T-helper 17 cell (primary cell): ENCODE data around the gene OTOF. TPM values are rescaled to one million over a fixed set of nuclear protein-coding genes. Genes with fewer than 3 reads are reported as not detected.

Experiments used
- ATAC-seq: fragments of 150-1000 bp; cut with Tn5 transposase; 2 replicates; pipeline ENCODE4 v1.10.0; 2021; ENCODE audit warnings: mild to moderate bottlenecking, moderate library complexity
- DNase-seq, 3 donors: peaks; one replicate each; pipeline versions ENCODE4 v3.0.0 to v3.0.0-alpha.2; 2020 to 2021
- H3K9me3 ChIP-seq: one replicate; pipeline ENCODE4 v1.7.0; 2013; ENCODE audit warnings: low read length, mild to moderate bottlenecking; ENCODE audit not compliant: control insufficient read depth, poor library complexity, severe bottlenecking
- H3K27ac Mint-ChIP-seq: one replicate; pipeline ENCODE4 v1.8.0; 2022; ENCODE audit warnings: mild to moderate bottlenecking, moderate library complexity, mixed read lengths
- H3K27me3 Mint-ChIP-seq: one replicate; pipeline ENCODE4 v1.8.0; 2022; ENCODE audit warnings: mixed read lengths
- H3K36me3 Mint-ChIP-seq: one replicate; pipeline ENCODE4 v1.8.0; 2022; ENCODE audit warnings: low read depth, mixed read lengths
- H3K4me1 Mint-ChIP-seq: one replicate; pipeline ENCODE4 v1.8.0; 2022; ENCODE audit warnings: mild to moderate bottlenecking, mixed read lengths
- H3K4me3 Mint-ChIP-seq: one replicate; pipeline ENCODE4 v1.8.0; 2022; ENCODE audit warnings: mild to moderate bottlenecking, moderate library complexity, mixed read lengths
- total RNA-seq, 4 donors: library from RNA in 2 of 4; stranded (reverse) in 2 of 4; gene quantifications; one replicate each; pipeline ENCODE4 v1.2.3 and lab custom pipeline; 2022 to 2026

Gene OTOF
- total RNA-seq, 2 donors from 2014 or later: 0.50 to 0.87 TPM

DNA sequence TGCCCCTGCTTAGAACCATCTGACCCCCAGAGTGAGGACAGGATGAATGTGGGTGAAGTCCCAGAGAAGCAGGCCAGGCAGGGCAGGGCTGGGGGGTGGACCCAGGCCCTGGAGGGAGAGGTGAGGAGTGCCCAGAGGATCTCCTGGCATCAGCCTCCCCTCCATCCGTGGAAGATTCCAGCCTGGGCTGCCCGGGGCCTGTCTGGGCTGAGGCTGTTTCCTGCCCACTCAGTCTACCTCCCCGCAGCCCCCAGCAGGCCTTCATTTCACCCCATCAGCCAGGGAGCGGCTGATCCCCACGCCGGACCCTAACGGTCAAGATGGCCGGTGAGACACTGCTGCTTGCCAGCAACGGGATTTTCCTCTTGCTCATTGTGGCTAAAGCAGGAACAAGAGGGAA, 35.3 kb upstream of the OTOF start:
- DNase-seq (no peak), ATAC-seq (no peak)
- H3K9me3 ChIP-seq: no peaks in the 10 kb centered on the region
- H3K36me3 Mint-ChIP-seq: no peaks in the 10 kb centered on the region
- H3K4me1 Mint-ChIP-seq: peaks cover 2% of the 10 kb centered on the region
- H3K27me3 Mint-ChIP-seq: peaks cover 16% of the 10 kb centered on the region
- no peak overlapping the region for H3K4me3 Mint-ChIP-seq
- no peak overlapping the region for H3K27ac Mint-ChIP-seq

DNA sequence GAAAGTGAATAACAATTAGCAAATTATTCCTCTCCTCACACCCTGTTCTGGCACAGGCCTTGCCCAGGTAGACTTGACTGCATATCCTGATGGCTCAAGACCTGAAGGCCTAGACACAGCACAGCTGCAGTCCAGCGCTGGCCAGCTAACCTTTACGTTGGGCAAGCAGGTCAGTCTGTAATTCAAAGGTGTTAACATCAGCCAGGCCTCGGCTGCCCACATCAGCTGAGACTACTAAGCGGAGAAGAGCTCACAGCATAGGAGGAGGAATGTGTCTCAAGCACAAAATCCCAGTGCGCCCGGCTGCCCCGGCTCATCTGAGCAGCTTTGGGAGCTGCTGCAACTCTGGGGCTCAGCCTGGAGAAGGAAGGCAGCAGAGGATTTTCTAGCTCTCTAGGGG, 33.5 kb upstream of the OTOF start:
- Mint-ChIP-seq H3K4me3 (no peak overlapping the region), H3K4me1 (peaks cover 2% of the 10 kb centered on the region), H3K27ac (no peak overlapping the region)

DNA sequence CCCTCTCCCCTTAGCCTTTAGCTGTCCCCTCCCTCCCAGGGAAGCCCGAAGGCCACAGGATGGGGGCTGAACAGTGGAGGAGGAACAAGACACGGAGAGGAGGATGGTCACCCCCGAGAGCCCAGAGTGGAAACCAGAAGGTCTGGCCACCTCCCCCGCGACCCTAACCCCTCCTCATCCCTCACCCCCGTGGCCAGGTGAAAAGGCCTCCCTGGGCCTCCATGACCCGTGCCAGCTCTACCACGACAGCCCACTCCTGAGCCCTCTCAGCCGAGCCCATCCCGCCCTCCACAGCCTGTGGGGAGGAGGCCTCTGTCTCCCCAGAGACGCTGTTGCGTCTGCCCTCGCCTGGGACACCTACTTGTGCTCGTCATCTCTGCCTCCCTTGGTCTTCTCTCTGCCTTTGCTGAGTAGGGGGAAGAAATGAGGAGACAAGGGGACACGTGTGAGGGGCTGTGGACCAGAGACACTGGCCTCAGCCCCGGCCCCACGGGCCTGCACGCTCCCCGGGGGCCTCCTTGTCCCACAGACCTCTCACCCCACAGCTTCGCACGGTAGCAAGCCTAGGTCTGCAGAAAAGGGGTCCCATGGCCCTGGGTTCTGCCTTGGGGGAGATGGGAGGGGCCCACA, 32.5 kb upstream of the OTOF start:
- peaks cover 16% of the 10 kb centered on the region for H3K27me3 Mint-ChIP-seq
- H3K4me1 Mint-ChIP-seq: peaks cover 2% of the 10 kb centered on the region
- DNase-seq (no peak), ATAC-seq (no peak)
- no peaks in the 10 kb centered on the region for H3K9me3 ChIP-seq
- H3K36me3 Mint-ChIP-seq: no peaks in the 10 kb centered on the region
- no peak overlapping the region for H3K4me3 Mint-ChIP-seq
- H3K27ac Mint-ChIP-seq: no peak overlapping the region

More for the DNA sequence above, 33.5 kb upstream of the OTOF start:
- no peaks in the 10 kb centered on the region for H3K9me3 ChIP-seq
- Mint-ChIP-seq H3K27me3 (peaks cover 16% of the 10 kb centered on the region), H3K36me3 (no peaks in the 10 kb centered on the region)
- ATAC-seq (no peak), DNase-seq (no peak)

DNA sequence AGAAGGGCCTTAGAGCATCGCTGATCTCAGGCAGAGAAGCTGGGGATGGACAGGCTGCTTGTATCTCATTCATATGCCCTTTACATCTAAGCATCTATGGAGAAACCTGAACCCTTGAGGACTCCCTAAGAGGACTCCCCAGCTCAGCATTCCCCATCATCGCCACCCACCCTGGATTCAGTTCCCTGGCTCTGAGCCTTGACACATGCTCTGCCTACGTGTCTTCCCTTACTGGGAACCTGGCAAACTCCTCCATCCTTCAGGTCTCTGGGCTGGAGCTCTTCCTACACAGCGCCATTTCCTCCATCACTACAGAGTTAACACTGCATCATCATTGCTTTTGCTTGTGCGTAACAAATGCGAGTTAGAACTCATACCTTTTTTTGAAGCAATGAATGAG, 31.2 kb upstream of the OTOF start:
- no peak for DNase-seq
- no peak overlapping the region for H3K4me3 Mint-ChIP-seq
- no peaks in the 10 kb centered on the region for H3K9me3 ChIP-seq
- H3K27ac Mint-ChIP-seq: no peak overlapping the region
- no peak for ATAC-seq
- H3K4me1 Mint-ChIP-seq: peaks cover 2% of the 10 kb centered on the region
- peaks cover 9% of the 10 kb centered on the region for H3K27me3 Mint-ChIP-seq
- no peaks in the 10 kb centered on the region for H3K36me3 Mint-ChIP-seq

DNA sequence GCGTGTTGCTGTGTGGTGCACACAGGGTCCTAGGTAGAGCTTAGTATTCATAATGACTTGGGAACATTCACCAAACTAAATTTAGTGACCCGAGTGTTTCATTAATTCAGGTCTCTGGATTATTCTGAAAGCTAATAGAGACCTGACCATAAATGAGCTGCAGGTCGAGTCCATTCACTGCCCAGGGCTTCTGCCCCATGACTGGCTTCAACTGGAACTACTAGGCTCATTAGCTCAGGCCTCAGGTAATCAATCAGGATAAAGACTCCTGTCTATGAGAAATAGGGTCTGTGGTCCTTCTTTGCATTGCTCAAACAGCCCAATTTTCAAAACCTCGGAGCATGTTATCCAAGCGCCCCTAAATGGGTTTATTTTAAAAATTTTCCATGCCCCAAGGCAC, 30.0 kb upstream of the OTOF start:
- no peaks in the 10 kb centered on the region for H3K9me3 ChIP-seq
- no peak for ATAC-seq
- no peaks in the 10 kb centered on the region for H3K36me3 Mint-ChIP-seq
- peaks cover 7% of the 10 kb centered on the region for H3K4me1 Mint-ChIP-seq
- no peak for DNase-seq
- no peak overlapping the region for H3K27ac Mint-ChIP-seq
- H3K27me3 Mint-ChIP-seq: peaks cover 9% of the 10 kb centered on the region
- no peak overlapping the region for H3K4me3 Mint-ChIP-seq

DNA sequence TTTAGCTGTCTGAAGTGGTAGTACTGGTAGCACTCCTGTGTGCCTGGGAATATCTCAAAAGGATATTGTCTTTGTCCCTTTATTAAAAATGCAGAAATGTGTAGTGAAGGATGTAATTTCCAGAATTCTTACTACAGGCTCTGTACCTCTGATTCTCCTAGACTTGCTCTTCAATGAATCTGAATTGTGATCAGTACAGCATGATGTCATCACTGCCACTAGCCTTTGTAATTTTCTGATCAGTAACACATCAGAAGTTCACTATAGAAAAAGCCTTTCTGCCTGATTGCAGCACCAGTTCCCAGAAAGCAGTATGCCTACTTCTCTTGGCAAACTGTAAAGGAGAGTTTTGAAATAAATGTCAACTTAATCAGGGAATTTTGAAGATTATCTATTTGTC, 29.2 kb upstream of the OTOF start:
- Mint-ChIP-seq H3K27ac (no peak overlapping the region), H3K36me3 (no peaks in the 10 kb centered on the region), H3K4me3 (no peak overlapping the region), H3K27me3 (peaks cover 9% of the 10 kb centered on the region), H3K4me1 (peaks cover 5% of the 10 kb centered on the region)
- DNase-seq (no peak), ATAC-seq (no peak)
- no peaks in the 10 kb centered on the region for H3K9me3 ChIP-seq

DNA sequence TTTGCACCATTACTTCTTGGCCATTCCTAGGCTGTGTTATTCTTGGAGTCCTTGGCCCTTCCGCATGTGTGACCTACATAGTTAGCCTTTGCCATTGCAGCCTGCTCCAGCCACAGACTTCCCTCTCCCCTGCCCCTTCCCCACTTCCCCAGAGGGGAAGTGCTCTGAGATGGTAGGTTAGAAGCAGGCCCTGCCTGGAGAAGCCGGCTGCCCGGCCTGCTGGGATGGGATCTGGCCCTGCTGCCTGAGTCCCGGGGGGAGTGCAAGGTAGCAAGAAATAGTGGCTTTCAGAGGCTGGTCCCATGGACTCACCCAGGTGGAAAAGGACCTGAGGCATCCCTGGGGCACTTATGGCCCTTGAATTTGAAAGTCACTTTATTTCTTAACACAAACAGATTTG, 28.4 kb upstream of the OTOF start:
- DNase-seq: no peak
- Mint-ChIP-seq H3K4me1 (peaks cover 10% of the 10 kb centered on the region), H3K36me3 (no peaks in the 10 kb centered on the region), H3K27ac (no peak overlapping the region), H3K4me3 (no peak overlapping the region), H3K27me3 (peaks cover 7% of the 10 kb centered on the region)
- no peaks in the 10 kb centered on the region for H3K9me3 ChIP-seq
- ATAC-seq: no peak

DNA sequence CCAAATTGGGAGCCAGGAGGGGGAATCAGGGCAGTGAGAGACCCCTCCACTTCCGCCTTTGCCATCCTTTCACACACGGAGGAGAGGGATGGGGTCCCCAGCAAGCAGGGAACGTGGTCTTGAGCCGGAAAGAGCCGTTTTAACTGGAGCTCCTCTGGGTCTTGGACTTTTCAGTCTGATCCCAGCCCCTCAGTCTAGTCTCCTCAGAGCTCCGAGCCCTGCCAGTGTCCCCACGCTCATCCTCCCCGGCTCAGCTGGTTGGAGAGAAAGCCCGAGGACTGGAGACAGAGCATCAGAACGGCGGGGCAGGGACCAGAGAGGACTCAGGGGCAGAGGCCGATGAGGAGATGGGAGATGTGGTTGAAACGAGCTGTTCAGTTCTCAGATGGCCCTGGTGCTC, 26.1 kb upstream of the OTOF start:
- H3K4me3 Mint-ChIP-seq: peak overlapping the region; percentile 86
- no peak overlapping the region for H3K27ac Mint-ChIP-seq
- DNase-seq (no peak), ATAC-seq (no peak)
- no peaks in the 10 kb centered on the region for H3K9me3 ChIP-seq
- peaks cover 7% of the 10 kb centered on the region for H3K27me3 Mint-ChIP-seq
- peaks cover 10% of the 10 kb centered on the region for H3K4me1 Mint-ChIP-seq
- H3K36me3 Mint-ChIP-seq: no peaks in the 10 kb centered on the region

DNA sequence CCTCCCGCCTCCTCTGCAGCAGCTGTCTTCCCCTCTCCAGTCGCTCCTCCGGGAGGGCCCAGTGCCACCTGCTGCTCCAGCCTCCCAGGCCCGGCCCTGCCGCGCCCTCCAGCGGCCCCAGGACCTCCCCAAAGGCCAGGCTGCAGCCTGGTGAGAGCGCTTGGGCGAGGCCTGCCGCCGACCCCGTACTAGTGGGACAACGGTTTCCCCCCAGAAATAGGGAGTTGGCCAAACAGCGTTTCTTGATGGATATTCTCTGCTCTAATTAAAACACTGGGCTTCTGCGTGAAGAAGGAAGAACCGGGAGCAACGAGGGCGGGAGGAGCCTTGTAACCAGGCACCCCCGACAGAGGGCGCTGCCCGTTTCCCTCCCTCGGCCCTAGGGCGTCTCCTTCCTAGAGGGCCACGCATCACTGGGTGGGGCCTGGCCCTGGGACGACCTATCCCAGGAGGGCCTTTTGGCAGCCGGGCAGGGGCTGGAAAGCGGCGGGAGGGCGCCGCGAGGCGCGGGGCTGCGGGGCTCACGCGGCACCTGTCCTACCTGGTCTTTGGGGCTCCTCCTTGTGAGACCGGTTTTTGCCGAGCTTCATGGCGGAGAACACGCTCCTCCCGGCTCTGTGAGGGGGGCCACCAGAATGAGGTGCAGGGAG, 25.4 kb upstream of the OTOF start:
- ATAC-seq (peak; percentile 99), DNase-seq (peak; percentile 64 to 73 (median 66))
- Mint-ChIP-seq H3K27ac (no peak overlapping the region), H3K4me1 (peaks cover 10% of the 10 kb centered on the region), H3K4me3 (peak overlapping the region; percentile 86), H3K36me3 (no peaks in the 10 kb centered on the region), H3K27me3 (peaks cover 14% of the 10 kb centered on the region)
- no peaks in the 10 kb centered on the region for H3K9me3 ChIP-seq

DNA sequence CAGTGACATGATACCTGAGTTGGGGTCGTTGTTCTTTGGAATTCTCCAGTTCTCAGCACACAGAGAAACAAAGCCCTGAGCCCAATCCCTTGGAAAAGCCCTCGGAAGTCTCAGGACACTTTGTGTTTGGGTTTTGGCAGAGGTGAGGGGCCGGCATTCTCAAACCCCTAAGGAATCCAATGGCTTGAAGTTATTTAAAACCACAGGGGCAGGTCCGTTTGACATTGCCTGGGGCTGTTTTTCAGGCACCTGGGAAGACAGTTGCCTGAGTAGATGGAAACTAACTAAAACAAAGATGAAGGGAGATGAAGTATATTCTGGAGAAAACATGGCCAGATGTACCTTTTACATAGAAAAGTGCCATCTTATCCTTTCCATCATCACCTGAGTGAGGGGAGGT, 22.5 kb upstream of the OTOF start:
- H3K4me1 Mint-ChIP-seq: peaks cover 10% of the 10 kb centered on the region
- no peaks in the 10 kb centered on the region for H3K9me3 ChIP-seq
- ATAC-seq (no peak), DNase-seq (no peak)
- no peaks in the 10 kb centered on the region for H3K36me3 Mint-ChIP-seq
- no peak overlapping the region for H3K4me3 Mint-ChIP-seq
- H3K27ac Mint-ChIP-seq: no peak overlapping the region
- peaks cover 38% of the 10 kb centered on the region for H3K27me3 Mint-ChIP-seq

DNA sequence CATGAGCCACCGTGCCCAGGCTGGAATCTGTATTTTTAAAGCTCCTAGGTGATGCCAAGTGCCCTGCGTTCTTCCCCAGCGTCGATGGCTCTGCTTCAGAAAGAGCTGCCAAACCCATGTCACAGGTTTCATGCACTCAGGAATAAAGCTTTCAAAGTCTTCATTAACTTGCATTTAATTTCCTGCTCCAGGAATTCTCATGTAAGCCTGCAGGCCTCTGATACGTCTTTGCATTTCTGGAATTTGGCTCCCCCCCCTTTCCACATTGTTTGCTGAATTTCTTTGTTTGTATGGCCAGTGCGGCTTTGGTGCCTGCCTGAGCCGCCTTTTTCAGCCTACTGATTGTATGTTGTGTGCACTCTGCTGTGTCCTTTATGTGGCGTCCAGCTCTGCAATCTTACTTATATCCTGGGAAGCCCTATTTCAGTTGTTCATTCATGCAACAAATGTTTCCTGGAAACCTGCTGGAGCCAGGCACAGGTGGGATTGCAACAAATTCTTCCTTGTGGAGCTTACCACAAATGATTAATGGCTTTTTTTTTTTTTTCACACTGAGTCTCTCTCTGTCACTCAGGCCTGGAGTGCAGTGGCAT, 17.9 kb upstream of the OTOF start:
- DNase-seq (no peak), ATAC-seq (no peak)
- no peaks in the 10 kb centered on the region for H3K4me1 Mint-ChIP-seq
- H3K36me3 Mint-ChIP-seq: no peaks in the 10 kb centered on the region
- H3K27me3 Mint-ChIP-seq: peaks cover 33% of the 10 kb centered on the region
- no peak overlapping the region for H3K27ac Mint-ChIP-seq
- H3K9me3 ChIP-seq: no peaks in the 10 kb centered on the region
- no peak overlapping the region for H3K4me3 Mint-ChIP-seq

DNA sequence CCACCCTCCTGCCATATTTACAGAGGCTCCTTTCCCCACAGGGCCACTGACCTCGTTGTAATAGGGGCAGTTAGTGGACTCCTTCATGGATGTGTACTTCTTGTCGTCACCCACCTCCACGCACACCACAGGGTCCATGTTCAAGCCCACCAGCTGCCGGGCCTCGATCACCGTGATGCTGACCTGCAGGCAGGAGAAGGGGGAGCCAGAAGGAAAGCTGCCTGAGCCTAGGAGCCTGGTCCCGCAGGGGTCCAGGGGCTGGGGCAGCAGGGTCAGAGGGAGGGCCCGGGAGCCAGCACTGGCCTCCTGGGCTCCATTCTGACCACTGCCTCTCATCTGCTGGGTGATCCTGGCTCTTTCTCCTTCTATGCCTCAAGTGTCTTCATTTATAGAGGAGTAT, 17.0 kb upstream of the OTOF start:
- Mint-ChIP-seq H3K27me3 (peaks cover 38% of the 10 kb centered on the region), H3K27ac (no peak overlapping the region), H3K4me3 (no peak overlapping the region), H3K4me1 (peaks cover 2% of the 10 kb centered on the region), H3K36me3 (no peaks in the 10 kb centered on the region)
- DNase-seq (no peak), ATAC-seq (no peak)
- no peaks in the 10 kb centered on the region for H3K9me3 ChIP-seq

DNA sequence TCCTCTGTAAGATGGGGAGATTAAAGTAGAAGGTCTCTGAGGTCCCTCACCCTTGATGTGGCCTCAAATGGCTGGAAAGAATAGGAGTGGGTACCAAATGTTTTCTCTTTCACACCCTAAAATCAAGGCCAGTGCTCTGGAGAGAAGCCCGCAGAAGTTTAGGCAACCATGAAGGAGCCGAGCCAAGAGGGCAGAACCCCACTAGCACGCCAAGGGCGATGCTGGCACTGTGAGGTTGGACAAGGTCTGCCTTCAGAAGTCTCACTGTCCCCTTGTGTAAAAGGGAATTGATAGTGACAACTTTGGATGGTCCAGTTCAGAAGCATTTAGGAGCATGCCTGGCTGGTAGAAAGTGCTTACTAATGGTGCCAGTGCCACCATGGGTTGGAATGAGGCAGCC, 16.3 kb upstream of the OTOF start:
- Mint-ChIP-seq H3K4me3 (no peak overlapping the region), H3K27me3 (peaks cover 41% of the 10 kb centered on the region), H3K36me3 (no peaks in the 10 kb centered on the region), H3K4me1 (peaks cover 2% of the 10 kb centered on the region), H3K27ac (no peak overlapping the region)
- DNase-seq: no peak
- H3K9me3 ChIP-seq: no peaks in the 10 kb centered on the region
- no peak for ATAC-seq

DNA sequence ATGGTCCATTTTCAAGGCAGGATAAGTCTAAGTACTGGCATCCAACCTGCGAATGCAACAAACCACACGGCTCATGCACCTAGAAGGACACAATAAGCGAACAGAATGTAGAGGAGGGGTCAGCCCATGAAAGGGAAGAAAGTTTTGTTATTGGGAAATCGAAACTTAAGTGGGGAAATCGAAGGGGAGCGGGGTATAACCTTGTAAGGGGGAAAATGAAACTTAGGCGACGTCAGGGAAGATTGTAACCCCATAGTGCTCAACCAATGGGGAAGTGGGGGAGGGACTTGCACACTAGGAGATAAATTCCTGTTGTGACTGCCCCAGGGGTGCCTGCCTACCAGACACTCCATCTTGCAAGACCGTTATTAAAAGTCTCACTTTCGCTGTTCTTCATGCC, 15.6 kb upstream of the OTOF start:
- peaks cover 2% of the 10 kb centered on the region for H3K4me1 Mint-ChIP-seq
- no peaks in the 10 kb centered on the region for H3K9me3 ChIP-seq
- peak overlapping the region; percentile 42 for H3K4me3 Mint-ChIP-seq
- DNase-seq: no peak
- H3K36me3 Mint-ChIP-seq: no peaks in the 10 kb centered on the region
- no peak overlapping the region for H3K27ac Mint-ChIP-seq
- H3K27me3 Mint-ChIP-seq: peaks cover 36% of the 10 kb centered on the region
- ATAC-seq: no peak
